Diencephalon (tissue), 1 donor: Measurements from ENCODE around the gene NPL. TPM values are rescaled to one million over a fixed set of nuclear protein-coding genes. Genes with fewer than 3 reads are reported as not detected.

Experiments
- total RNA-seq: library from RNA; depleted of rRNA; stranded (reverse); fragments of >200 nt; gene quantifications from one replicate; pipeline ENCODE4 v1.2.3, GENCODE V29; 2014

Gene NPL
- total RNA-seq = 12.5 TPM

GRCh38 chr1:182789138-182790076 is at the start of gene NPL:
Gene NPL, plus strand, starts transcription at chr1:182789773. Its CDS starts 4,599 bp downstream, at chr1:182794372.

GRCh38 chr1:182839209-182840066 is 49.9 kb downstream of the NPL start, which contains the start of gene DHX9:
Gene DHX9, plus strand, starts transcription at chr1:182839347. Its CDS starts 3,220 bp downstream, at chr1:182842567.

Other genes with a start within 250 kb of the NPL start
- gene RNASEL, start 200.5 kb upstream of the NPL start, total RNA-seq = 6.0 TPM
- 13.6 TPM for gene RGS16, start 185.4 kb upstream of the NPL start, total RNA-seq
- gene RGS8, start 105.2 kb upstream of the NPL start, total RNA-seq = 135 TPM
- 223 TPM for gene DHX9, start 49.6 kb downstream of the NPL start, total RNA-seq
- 0.23 TPM for gene SHCBP1L, start 163.4 kb downstream of the NPL start, total RNA-seq
- gene LAMC1, start 233.6 kb downstream of the NPL start, total RNA-seq = 35.5 TPM